B cell (primary cell): ENCODE results near the gene ST7L.

Experiments used
- EZH2 ChIP-seq: IDR thresholded peaks from 2 replicates; pipeline ENCODE4 v1.6.1; 2012; ENCODE audit warnings: borderline replicate concordance, low read depth, mild to moderate bottlenecking, moderate library complexity, low read length; ENCODE audit not compliant: insufficient read depth, poor library complexity, severe bottlenecking
- TF ChIP-seq, protein P1 (sequence below): fragments of 200-600 bp; IDR thresholded peaks from one replicate; pipeline ENCODE4 v1.8.0; 2022; ENCODE audit warnings: antibody characterized with exemption, mild to moderate bottlenecking

DNA sequence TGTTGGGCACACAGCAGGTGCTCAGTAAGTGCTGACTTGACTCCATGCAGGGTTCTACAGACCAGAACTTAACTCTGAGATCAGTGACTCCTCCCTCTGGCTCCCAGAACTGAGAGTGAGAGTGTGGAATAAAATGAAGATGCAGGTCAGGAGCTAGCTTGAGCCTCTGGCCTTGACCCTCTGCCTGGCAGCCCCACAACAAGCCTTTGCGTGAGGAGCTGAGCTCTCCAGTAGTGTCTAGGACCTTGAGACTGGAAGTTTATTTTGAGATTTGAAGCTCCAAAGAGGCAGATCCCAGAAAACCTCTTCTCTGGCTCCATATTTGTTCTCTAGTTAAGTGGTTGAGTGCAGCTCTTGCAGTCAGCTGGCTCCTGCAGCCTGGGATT is 113.5 kb downstream of the ST7L start:
- TF ChIP-seq, protein P1, sequence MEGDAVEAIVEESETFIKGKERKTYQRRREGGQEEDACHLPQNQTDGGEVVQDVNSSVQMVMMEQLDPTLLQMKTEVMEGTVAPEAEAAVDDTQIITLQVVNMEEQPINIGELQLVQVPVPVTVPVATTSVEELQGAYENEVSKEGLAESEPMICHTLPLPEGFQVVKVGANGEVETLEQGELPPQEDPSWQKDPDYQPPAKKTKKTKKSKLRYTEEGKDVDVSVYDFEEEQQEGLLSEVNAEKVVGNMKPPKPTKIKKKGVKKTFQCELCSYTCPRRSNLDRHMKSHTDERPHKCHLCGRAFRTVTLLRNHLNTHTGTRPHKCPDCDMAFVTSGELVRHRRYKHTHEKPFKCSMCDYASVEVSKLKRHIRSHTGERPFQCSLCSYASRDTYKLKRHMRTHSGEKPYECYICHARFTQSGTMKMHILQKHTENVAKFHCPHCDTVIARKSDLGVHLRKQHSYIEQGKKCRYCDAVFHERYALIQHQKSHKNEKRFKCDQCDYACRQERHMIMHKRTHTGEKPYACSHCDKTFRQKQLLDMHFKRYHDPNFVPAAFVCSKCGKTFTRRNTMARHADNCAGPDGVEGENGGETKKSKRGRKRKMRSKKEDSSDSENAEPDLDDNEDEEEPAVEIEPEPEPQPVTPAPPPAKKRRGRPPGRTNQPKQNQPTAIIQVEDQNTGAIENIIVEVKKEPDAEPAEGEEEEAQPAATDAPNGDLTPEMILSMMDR, result no peak
- TF ChIP-seq EZH2, result no peak
